Measurements from ENCODE around the gene CCL1.

DNA sequence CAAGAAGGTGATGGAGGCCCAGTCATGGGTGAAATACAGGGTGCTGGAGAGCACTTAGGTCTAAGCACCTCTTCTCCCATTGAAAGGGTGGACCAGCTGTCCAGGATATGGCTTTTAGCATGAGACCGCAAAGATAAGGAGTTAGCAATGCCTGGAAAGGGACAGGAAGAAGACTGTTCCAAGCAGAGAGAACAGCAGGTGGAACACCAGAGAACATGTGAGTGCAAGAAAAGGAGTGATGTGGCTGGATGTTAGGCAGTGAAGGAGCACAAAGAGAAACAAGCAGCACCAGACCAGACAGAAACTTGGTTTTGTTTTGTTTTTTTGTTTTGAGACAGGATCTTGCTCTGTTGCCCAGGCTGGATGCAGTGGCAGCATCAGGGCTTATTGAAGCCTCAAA lies 45.4 kb upstream of the CCL1 start:
- TF ChIP-seq, protein P1, sequence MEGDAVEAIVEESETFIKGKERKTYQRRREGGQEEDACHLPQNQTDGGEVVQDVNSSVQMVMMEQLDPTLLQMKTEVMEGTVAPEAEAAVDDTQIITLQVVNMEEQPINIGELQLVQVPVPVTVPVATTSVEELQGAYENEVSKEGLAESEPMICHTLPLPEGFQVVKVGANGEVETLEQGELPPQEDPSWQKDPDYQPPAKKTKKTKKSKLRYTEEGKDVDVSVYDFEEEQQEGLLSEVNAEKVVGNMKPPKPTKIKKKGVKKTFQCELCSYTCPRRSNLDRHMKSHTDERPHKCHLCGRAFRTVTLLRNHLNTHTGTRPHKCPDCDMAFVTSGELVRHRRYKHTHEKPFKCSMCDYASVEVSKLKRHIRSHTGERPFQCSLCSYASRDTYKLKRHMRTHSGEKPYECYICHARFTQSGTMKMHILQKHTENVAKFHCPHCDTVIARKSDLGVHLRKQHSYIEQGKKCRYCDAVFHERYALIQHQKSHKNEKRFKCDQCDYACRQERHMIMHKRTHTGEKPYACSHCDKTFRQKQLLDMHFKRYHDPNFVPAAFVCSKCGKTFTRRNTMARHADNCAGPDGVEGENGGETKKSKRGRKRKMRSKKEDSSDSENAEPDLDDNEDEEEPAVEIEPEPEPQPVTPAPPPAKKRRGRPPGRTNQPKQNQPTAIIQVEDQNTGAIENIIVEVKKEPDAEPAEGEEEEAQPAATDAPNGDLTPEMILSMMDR (IDR thresholded peaks at IDR 0.05; ENCODE audit: insufficient read depth, low read depth, low read length): no peak
- no peak for TF ChIP-seq EZH2 (IDR thresholded peaks at IDR 0.05; ENCODE audit: insufficient read depth, low read length)

All from astrocyte (in vitro differentiated cells and primary cell).